ENCODE data around the gene GRHL1.

GRCh38 chr2:10006236-10007161 lies 55.0 kb downstream of the GRHL1 start:
- TF ChIP-seq POLR2AphosphoS5 (IDR thresholded peaks at IDR 0.05; ENCODE audit: insufficient read depth in 1 of 2, low read depth in 1 of 2) (no peak), CTCF (IDR thresholded peaks at IDR 0.05) (no peak), POLR2A (IDR thresholded peaks at IDR 0.05) (no peak)

All from vagina (tissue), 2 donors.